LNCaP clone FGC (cell line): ENCODE results near the gene LOXL1.
A peak's percentile ranks its signal among the peaks of the same experiment; 100 is the strongest.

Experiments
- DNase-seq: peaks from one replicate; pipeline ENCODE4 v3.0.0-alpha.2; 2011; ENCODE audit warnings: low read depth
- H3K4me3 ChIP-seq: 2 replicates; pipeline ENCODE4 v1.5.1; 2011; ENCODE audit warnings: mild to moderate bottlenecking, low read depth, low read length, control low read depth
- TF ChIP-seq, protein P1 (sequence below): IDR thresholded peaks from 2 replicates; pipeline ENCODE4 v1.5.1; 2012; ENCODE audit warnings: mild to moderate bottlenecking; ENCODE audit not compliant: control insufficient read depth, insufficient read depth; ENCODE audit errors: extremely low read depth

LOXL1 gene, protein sequence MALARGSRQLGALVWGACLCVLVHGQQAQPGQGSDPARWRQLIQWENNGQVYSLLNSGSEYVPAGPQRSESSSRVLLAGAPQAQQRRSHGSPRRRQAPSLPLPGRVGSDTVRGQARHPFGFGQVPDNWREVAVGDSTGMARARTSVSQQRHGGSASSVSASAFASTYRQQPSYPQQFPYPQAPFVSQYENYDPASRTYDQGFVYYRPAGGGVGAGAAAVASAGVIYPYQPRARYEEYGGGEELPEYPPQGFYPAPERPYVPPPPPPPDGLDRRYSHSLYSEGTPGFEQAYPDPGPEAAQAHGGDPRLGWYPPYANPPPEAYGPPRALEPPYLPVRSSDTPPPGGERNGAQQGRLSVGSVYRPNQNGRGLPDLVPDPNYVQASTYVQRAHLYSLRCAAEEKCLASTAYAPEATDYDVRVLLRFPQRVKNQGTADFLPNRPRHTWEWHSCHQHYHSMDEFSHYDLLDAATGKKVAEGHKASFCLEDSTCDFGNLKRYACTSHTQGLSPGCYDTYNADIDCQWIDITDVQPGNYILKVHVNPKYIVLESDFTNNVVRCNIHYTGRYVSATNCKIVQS

DNA sequence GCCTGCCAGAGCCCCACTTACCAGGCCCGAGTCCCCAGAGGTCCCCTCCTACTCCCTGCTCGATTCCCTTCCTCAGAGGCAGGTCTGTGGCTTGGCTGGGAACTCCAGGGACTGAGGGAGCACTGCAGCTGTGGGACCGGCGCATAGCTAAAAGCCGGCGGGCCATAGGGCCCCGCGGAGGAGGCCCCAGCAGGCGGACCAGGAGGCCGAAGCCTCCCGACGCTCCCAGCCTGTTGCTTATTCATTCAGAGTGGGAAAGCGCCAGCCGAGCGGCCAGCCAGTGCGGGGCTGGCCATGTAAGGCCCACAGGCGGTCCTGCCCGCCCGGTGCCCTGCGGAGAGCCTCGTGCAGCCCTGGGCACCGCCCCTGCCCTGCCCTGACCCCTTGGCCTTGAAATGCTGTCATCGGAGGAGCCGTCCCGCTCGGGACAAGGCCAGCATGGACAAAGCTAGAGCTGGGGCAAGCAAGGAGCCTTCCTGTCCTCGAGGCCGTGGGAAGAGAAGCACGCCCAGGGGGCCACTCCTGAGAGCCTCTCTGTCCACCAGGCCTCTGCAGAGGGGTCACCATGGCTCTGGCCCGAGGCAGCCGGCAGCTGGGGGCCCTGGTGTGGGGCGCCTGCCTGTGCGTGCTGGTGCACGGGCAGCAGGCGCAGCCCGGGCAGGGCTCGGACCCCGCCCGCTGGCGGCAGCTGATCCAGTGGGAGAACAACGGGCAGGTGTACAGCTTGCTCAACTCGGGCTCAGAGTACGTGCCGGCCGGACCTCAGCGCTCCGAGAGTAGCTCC lies at the start of gene LOXL1:
LOXL1 (plus strand) TSS at position 244 of the 784 bp plus-strand sequence; CDS start at position 566, 322 bp downstream.
- TF ChIP-seq, protein P1, sequence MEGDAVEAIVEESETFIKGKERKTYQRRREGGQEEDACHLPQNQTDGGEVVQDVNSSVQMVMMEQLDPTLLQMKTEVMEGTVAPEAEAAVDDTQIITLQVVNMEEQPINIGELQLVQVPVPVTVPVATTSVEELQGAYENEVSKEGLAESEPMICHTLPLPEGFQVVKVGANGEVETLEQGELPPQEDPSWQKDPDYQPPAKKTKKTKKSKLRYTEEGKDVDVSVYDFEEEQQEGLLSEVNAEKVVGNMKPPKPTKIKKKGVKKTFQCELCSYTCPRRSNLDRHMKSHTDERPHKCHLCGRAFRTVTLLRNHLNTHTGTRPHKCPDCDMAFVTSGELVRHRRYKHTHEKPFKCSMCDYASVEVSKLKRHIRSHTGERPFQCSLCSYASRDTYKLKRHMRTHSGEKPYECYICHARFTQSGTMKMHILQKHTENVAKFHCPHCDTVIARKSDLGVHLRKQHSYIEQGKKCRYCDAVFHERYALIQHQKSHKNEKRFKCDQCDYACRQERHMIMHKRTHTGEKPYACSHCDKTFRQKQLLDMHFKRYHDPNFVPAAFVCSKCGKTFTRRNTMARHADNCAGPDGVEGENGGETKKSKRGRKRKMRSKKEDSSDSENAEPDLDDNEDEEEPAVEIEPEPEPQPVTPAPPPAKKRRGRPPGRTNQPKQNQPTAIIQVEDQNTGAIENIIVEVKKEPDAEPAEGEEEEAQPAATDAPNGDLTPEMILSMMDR, result no peak
- H3K4me3 ChIP-seq, result peak within 1 kb of the TSS; percentile 57
- DNase-seq, result no peak

DNA sequence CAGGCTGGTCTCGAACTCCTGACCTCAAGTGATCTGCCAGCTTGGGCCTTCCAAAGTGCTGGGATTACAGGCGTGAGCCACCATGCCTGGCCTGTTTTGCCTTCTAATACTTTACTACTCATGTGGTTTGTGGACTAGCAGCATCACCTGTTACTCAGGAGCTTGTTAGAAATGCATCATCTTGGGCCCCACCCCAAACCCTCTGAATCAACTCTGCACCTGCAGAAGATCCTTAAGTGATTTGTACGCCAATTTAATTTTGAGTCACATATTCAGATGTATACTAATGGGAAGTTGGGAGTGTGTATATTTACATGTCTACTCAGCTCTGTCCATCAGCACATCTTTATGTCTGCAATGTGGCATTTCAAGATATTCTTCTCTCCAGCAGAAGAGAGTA lies 46.8 kb upstream of the LOXL1 start:
- DNase-seq, result no peak
- TF ChIP-seq, protein P1, result no peak
- no peak overlapping the region for H3K4me3 ChIP-seq

DNA sequence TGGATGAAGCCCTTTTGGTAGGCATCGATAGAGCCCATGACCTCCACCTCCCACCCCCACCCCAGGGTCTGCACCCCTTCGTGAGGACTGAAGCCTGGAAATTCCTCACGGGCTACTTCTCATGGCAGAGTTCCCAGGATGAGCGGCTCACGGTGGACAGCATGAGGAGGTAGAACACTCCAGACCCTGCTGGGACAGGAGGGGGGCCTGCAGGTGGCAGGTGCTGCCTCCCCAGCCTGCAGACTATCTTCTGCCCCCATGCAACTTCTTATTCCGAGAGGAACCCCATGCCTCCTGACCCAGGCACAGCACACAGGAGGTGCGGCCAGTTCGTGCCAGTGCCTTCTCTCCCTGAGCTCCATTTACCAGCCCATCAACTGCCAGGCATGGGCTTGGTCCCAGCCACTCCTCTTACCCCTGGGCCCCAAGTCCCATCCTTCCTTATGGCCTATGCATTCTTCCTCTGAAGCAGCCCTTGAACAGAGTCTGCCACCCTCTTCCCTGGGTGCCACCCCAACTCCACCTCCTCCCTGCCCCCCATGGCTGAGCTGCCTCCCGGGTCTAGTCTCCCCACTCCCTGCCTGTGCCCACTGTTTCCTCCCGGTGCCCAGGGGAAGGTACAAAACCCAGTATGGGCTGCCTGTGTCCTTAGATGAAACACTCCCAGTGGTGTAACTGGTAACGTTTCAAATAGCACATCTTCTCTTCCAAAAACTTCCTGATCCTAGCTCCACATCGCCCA lies 44.5 kb upstream of the LOXL1 start:
- TF ChIP-seq, protein P1, result no peak
- no peak overlapping the region for H3K4me3 ChIP-seq
- no peak for DNase-seq

DNA sequence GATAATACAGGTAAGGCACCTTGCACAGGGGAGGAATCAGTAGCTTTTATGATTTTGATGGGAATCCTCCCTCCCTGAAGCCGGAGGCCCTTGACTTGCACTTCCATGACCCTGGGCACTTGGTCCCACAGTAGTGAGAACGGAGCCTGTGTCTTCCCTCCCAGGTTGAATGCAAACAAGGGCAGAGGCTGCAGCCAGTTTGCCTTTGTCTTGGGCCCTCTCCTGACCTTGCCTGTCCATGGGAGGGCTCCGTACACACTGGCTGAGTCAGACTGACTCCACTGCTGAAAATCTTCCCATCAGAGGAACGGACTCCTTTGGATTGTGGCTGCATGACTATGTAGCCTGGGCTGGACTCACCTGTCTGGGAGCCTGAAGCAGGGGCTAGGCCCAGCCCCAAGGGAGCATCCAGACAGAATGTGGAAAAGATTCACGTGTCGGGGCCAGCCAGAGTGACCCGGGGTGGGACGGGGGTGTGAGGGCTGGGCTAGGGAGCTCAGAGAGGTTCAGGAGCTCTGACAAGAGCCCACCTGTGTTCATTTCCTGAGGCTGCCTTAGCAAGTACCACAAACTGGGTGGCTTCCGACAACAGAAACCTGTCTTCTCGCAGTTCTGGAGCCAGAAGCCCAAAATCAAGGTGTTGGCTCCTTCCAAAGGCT lies 43.4 kb upstream of the LOXL1 start:
- TF ChIP-seq, protein P1, result no peak
- no peak overlapping the region for H3K4me3 ChIP-seq
- no peak for DNase-seq

DNA sequence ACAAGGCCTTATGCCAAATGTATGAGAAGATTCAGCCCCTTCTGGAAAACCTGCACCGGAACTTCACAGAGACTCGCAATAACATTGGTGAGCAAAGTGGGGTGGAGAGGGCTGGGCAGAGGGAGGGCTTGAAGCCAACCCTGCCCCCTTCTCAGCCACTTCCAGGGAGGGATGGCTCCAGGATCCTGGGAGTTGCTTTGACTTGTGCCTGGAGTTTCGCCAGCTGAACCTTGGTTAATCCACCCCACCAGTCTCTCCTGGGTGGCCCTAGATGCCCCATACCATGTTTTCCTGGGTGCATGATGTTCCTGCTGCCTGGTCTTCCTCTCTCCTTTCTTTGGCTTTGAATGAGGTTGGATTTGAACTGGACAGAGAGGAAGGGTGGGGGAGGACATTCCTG lies 42.1 kb upstream of the LOXL1 start:
- DNase-seq, result no peak
- H3K4me3 ChIP-seq, result no peak overlapping the region
- TF ChIP-seq, protein P1, result no peak

DNA sequence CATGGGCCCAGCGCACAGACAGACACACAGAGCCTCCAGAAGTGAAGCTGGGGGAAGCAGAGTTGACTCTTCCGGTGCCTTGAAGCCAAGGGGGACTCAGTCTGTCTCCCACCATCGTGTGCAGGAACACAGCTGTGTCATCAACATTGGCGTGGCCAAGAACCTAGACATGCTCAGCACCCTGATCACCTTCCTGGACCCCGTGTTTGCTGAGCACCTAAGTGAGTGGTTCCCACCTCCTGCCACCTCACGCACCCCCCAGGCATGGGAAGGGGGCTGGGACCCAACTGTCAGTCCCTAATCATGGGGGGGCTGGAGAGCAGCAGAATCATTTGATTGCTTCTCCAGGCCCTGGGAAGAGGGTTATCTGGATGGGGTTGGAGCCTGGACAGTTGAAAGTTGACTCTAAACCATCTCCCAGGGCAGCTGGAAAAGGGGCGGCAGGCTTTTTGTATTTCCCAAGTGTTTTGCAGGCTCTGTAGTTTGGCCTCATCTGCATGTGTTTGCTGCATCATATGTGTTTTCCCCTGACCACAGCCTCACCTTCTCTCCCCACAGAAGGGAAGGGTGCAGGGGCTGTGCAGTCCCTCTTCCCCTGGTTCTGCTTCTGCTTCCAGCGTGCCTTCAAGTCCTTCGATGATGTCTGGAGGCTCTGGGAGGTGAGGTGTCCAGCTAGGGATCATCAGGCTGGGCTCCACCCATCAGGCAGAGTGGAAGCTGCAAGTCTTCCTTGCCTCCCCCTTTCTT lies 40.1 kb upstream of the LOXL1 start:
- TF ChIP-seq, protein P1, result no peak
- no peak for DNase-seq
- H3K4me3 ChIP-seq, result no peak overlapping the region
